Panc1 (cell line): ENCODE results near the gene SULT2B1. TPM values are rescaled to one million over a fixed set of nuclear protein-coding genes. Genes with fewer than 3 reads are reported as not detected.
"Not testable (repeated sequence)": the region's sequence is repeated elsewhere in the genome, so short reads cannot be mapped to it uniquely, and the experiment has no call there.

Experiments used
- ATAC-seq: fragments of 200-7000 bp; cut with Tn5 transposase; 2 replicates; pipeline ENCODE4 v1.9.1; 2020; ENCODE audit warnings: mild to moderate bottlenecking, moderate library complexity
- BruUV-seq: library from RNA; stranded (reverse); fragments of 400-500 nt; replicated peaks from 2 replicates; lab custom pipeline; 2021; lab: Mats Ljungman, UMichigan
- CTCF ChIA-PET: fragments of 300-600 bp; sonication (Branson Sonifier 250); formaldehyde crosslinking; loops from one replicate; lab custom pipeline; 2022; ENCODE audit warnings: antibody characterized with exemption; lab: Charles Lee
- POLR2A ChIA-PET: fragments of 300-600 bp; sonication (Branson Sonifier 250); formaldehyde crosslinking; loops from one replicate; lab custom pipeline; 2022; ENCODE audit warnings: antibody characterized with exemption; lab: Charles Lee
- DNase-seq: peaks from one replicate; pipeline ENCODE4 v3.0.0-alpha.2; 2010; ENCODE audit warnings: low read depth, low spot score
- H3K27ac ChIP-seq: 2 replicates; pipeline ENCODE4 v1.5.1; 2011; ENCODE audit warnings: mild to moderate bottlenecking, low read length, inconsistent platforms
- H3K27me3 ChIP-seq: fragments of 200-500 bp; sonication (Bioruptor generic); 2 replicates; pipeline ENCODE4 v1.6.0; 2014; ENCODE audit warnings: low read length, inconsistent platforms; ENCODE audit not compliant: control insufficient read depth, insufficient read depth
- H3K36me3 ChIP-seq: fragments of 200-500 bp; sonication (Bioruptor generic); 2 replicates; pipeline ENCODE4 v1.5.1; 2014; ENCODE audit warnings: inconsistent platforms, mild to moderate bottlenecking, low read length, moderate library complexity; ENCODE audit not compliant: control insufficient read depth, insufficient read depth
- H3K4me1 ChIP-seq: 2 replicates; pipeline ENCODE4 v1.5.1; 2011; ENCODE audit warnings: inconsistent platforms, mild to moderate bottlenecking, low read length, moderate library complexity; ENCODE audit not compliant: control insufficient read depth, insufficient read depth
- H3K4me3 ChIP-seq, 2 experiments: 2 replicates each; pipeline ENCODE4 v1.5.1; 2011 to 2012; ENCODE audit warnings: low read depth in 2 of 2, low read length in 2 of 2, mild to moderate bottlenecking in 2 of 2, inconsistent platforms in 1 of 2, moderate library complexity in 1 of 2
- H3K9me3 ChIP-seq: fragments of 200-500 bp; sonication (Bioruptor generic); 2 replicates; pipeline ENCODE4 v1.5.1; 2014; ENCODE audit warnings: low read depth, mild to moderate bottlenecking, inconsistent platforms, low read length, moderate library complexity; ENCODE audit not compliant: control insufficient read depth, insufficient read depth
- POLR2AphosphoS5 ChIP-seq: IDR thresholded peaks from 2 replicates; pipeline ENCODE4 v1.6.1; 2012; ENCODE audit warnings: mild to moderate bottlenecking, low read depth, low read length, moderate library complexity
- SIN3A ChIP-seq: IDR thresholded peaks from 2 replicates; pipeline ENCODE4 v1.6.1; 2012; ENCODE audit warnings: low read depth, mild to moderate bottlenecking, low read length, moderate library complexity, borderline replicate concordance; ENCODE audit not compliant: insufficient read depth
- TCF7L2 ChIP-seq: IDR thresholded peaks from 2 replicates; pipeline ENCODE4 v1.6.1; 2011; ENCODE audit warnings: mild to moderate bottlenecking, low read depth, low read length, inconsistent platforms
- in situ Hi-C: cut with HindIII; loops from 2 replicates; pipeline ENCODE4 v1.10.0; 2016; ENCODE audit warnings: low sequenced_read_pairs, low pct_unique_long_range_greater_than_20kb
- intact Hi-C: fragments of 100-400 bp; cut with micrococcal nuclease; formaldehyde crosslinking; loops from one replicate; pipeline ENCODE4 v1.10.0; 2022; ENCODE audit not compliant: unreplicated experiment
- total RNA-seq: library from RNA; stranded (reverse); gene quantifications from one replicate; pipeline ENCODE4 v1.2.1, GENCODE V29; 2021; ENCODE audit not compliant: unreplicated experiment
- TF ChIP-seq, protein P1 (sequence below), 2 experiments: IDR thresholded peaks; 2 replicates each; pipeline ENCODE4 v1.6.1; 2011 to 2012; ENCODE audit warnings: low read depth in 2 of 2, control low read depth in 1 of 2, low read length in 1 of 2, mild to moderate bottlenecking in 1 of 2, moderate library complexity in 1 of 2; ENCODE audit not compliant: insufficient read depth in 1 of 2
- TF ChIP-seq, protein P2 (sequence below): fragments of 450-650 bp; IDR thresholded peaks from 2 replicates; pipeline ENCODE4 v1.5.1; 2017; ENCODE audit warnings: mild to moderate bottlenecking

Gene SULT2B1
- total RNA-seq, 1 experiment from 2014 or later, result 3.6 TPM

DNA sequence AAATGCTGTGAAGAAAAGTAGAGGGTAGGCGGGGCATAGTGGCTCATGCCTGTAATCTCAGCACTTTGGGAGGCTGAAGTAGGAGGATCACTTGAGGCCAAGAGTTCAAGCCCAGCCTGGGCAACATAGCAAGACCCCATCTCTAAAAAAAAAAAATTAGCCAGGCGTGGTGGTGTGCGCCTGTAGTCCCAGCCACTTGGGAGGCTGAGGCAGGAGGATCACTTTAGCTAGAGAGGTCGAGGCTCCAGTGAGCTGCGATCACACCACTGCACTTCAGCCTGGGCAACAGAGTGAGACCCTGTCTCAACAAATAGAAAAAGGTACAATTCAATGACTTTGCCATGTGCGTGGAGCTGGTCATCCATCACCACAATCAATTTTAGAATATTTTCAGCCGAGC, 25.9 kb downstream of the SULT2B1 start:
- BruUV-seq, POLR2A ChIA-PET, H3K9me3 ChIP-seq, H3K27me3 ChIP-seq, DNase-seq, H3K4me1 ChIP-seq, intact Hi-C loops, H3K27ac ChIP-seq, in situ Hi-C loops, H3K4me3 ChIP-seq, ATAC-seq, H3K36me3 ChIP-seq: not testable (repeated sequence)
- CTCF ChIA-PET, result interaction anchor here (0.6 kb wide), 1 partner anchor 72 kb away, joined by 3 read pairs; no protein-coding TSS in a partner anchor

DNA sequence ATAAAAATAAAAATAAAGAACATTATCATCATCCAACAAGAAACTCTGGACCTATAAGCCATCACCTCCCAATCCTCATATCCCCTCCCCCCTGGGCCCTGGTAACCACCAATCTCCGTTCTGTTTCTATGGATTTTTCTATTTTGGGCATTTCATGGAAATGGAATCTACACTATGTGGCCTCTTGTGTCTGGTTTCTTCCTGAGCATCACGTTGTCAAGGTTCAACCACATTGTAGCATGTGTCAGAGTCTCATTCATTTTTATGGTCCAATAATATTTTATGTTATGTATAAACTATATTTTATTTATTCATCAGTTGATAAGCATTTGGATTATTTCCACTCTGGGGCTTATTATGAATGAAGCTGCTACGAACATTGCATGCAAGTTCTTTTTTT, 26.9 kb downstream of the SULT2B1 start:
- Histone ChIP-seq H3K4me1 (0 out of 2 replicates have a peak, but pooled peaks cover 5% of the 10 kb centered on the region), H3K36me3 (no peaks in the 10 kb centered on the region), H3K9me3 (no peaks in the 10 kb centered on the region), H3K27ac (no peak overlapping the region), H3K4me3 (no peak overlapping the region), H3K27me3 (no peaks in the 10 kb centered on the region)
- BruUV-seq, result no TSS peak
- POLR2A ChIA-PET, result no interaction called here
- DNase-seq (no peak), ATAC-seq (no peak)
- in situ Hi-C loops (no loop called here), intact Hi-C loops (no loop called here)
- CTCF ChIA-PET, result no interaction called here
- TF ChIP-seq SIN3A (no peak), POLR2AphosphoS5 (no peak), TCF7L2 (no peak)
- TF ChIP-seq, protein P1, sequence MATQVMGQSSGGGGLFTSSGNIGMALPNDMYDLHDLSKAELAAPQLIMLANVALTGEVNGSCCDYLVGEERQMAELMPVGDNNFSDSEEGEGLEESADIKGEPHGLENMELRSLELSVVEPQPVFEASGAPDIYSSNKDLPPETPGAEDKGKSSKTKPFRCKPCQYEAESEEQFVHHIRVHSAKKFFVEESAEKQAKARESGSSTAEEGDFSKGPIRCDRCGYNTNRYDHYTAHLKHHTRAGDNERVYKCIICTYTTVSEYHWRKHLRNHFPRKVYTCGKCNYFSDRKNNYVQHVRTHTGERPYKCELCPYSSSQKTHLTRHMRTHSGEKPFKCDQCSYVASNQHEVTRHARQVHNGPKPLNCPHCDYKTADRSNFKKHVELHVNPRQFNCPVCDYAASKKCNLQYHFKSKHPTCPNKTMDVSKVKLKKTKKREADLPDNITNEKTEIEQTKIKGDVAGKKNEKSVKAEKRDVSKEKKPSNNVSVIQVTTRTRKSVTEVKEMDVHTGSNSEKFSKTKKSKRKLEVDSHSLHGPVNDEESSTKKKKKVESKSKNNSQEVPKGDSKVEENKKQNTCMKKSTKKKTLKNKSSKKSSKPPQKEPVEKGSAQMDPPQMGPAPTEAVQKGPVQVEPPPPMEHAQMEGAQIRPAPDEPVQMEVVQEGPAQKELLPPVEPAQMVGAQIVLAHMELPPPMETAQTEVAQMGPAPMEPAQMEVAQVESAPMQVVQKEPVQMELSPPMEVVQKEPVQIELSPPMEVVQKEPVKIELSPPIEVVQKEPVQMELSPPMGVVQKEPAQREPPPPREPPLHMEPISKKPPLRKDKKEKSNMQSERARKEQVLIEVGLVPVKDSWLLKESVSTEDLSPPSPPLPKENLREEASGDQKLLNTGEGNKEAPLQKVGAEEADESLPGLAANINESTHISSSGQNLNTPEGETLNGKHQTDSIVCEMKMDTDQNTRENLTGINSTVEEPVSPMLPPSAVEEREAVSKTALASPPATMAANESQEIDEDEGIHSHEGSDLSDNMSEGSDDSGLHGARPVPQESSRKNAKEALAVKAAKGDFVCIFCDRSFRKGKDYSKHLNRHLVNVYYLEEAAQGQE (IDR thresholded peaks at IDR 0.05; ENCODE audit: insufficient read depth in 1 of 2, low read depth in 2 of 2, low read length in 1 of 2), result no peak
- TF ChIP-seq, protein P2, sequence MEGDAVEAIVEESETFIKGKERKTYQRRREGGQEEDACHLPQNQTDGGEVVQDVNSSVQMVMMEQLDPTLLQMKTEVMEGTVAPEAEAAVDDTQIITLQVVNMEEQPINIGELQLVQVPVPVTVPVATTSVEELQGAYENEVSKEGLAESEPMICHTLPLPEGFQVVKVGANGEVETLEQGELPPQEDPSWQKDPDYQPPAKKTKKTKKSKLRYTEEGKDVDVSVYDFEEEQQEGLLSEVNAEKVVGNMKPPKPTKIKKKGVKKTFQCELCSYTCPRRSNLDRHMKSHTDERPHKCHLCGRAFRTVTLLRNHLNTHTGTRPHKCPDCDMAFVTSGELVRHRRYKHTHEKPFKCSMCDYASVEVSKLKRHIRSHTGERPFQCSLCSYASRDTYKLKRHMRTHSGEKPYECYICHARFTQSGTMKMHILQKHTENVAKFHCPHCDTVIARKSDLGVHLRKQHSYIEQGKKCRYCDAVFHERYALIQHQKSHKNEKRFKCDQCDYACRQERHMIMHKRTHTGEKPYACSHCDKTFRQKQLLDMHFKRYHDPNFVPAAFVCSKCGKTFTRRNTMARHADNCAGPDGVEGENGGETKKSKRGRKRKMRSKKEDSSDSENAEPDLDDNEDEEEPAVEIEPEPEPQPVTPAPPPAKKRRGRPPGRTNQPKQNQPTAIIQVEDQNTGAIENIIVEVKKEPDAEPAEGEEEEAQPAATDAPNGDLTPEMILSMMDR, result no peak

DNA sequence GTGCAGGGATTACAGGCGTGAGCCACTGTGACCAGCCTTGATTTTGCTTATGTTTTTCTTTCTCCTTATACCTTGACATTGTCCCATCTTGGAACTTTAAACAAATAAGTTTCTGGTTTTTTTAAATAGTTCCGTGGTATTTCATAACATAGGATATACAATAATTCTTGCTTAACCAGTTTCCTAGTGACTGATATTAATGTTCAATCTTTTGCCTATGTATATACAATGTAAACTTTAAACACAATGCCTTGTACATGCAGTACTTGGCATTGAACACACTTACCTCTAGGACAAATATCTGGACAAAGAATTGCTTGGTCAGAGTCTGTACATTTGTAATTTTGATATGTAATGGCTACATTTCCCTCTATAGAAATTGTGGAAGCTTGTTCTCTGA, 30.2 kb downstream of the SULT2B1 start:
- ChIA-PET POLR2A (interaction anchor here (0.5 to 0.6 kb wide), 2 partner anchors 64 to 248 kb away, joined by 4 to 6 read pairs; no protein-coding TSS in a partner anchor), CTCF (no interaction called here)
- DNase-seq (no peak), ATAC-seq (no peak)
- Histone ChIP-seq H3K9me3 (no peaks in the 10 kb centered on the region), H3K36me3 (no peaks in the 10 kb centered on the region), H3K27me3 (no peaks in the 10 kb centered on the region), H3K4me3 (no peak overlapping the region), H3K27ac (no peak overlapping the region), H3K4me1 (0 out of 2 replicates have a peak, but pooled peaks cover 4% of the 10 kb centered on the region)
- in situ Hi-C loops (no loop called here), intact Hi-C loops (no loop called here)
- TF ChIP-seq POLR2AphosphoS5, result no peak
- no peak for TF ChIP-seq SIN3A
- TF ChIP-seq, protein P2, result no peak
- TF ChIP-seq TCF7L2, result no peak
- TF ChIP-seq, protein P1 (IDR thresholded peaks at IDR 0.05; ENCODE audit: insufficient read depth in 1 of 2, low read depth in 2 of 2, low read length in 1 of 2), result no peak
- BruUV-seq, result no TSS peak
